Colonic mucosa (tissue), 4 donors: Measurements from ENCODE around the gene ITPR2. TPM values are rescaled to one million over a fixed set of nuclear protein-coding genes. Genes with fewer than 3 reads are reported as not detected.

ENCODE experiments used
- DNase-seq: peaks from one replicate; pipeline ENCODE4 v3.0.0-alpha.2; 2020
- H3K27ac ChIP-seq: fragments of 200-600 bp; one replicate; pipeline ENCODE4 v1.8.0; 2021
- H3K27me3 ChIP-seq: fragments of 200-600 bp; one replicate; pipeline ENCODE4 v1.8.0; 2021
- H3K36me3 ChIP-seq: fragments of 200-600 bp; one replicate; pipeline ENCODE4 v1.8.0; 2021
- H3K4me1 ChIP-seq: fragments of 200-600 bp; one replicate; pipeline ENCODE4 v1.8.0; 2021; ENCODE audit warnings: mild to moderate bottlenecking
- H3K4me3 ChIP-seq: fragments of 200-600 bp; one replicate; pipeline ENCODE4 v1.8.0; 2021
- H3K9ac ChIP-seq, 2 donors: one replicate each; pipeline ENCODE4 v1.7.0; 2013; ENCODE audit warnings: control low read depth in 2 of 2, low read depth in 2 of 2, low read length in 2 of 2
- H3K9me3 ChIP-seq: fragments of 200-600 bp; one replicate; pipeline ENCODE4 v1.8.0; 2021
- intact Hi-C: fragments of 100-400 bp; cut with DNase I; formaldehyde crosslinking; loops from one replicate; pipeline ENCODE4 v1.14.1; 2022
- total RNA-seq, 2 donors: library from RNA; stranded (reverse); fragmentation: NEBNext Ultra II Directional in 1 of 2; extraction: Animal tissue kit (Norgen Biotek cat#: 25700) in 1 of 2; gene quantifications; one replicate each; pipeline ENCODE4 v1.2.1, GENCODE V29; 2021
- TF ChIP-seq, protein P1 (sequence below): fragments of 200-600 bp; IDR thresholded peaks from one replicate; pipeline ENCODE4 v1.8.0; 2022; ENCODE audit warnings: antibody characterized with exemption, mild to moderate bottlenecking
- donor health status: healthy.
- donor health status: DM: no; HTN: no; CAD: no.
- donor health status: DM: no; HTN: no; CAD: no.

ITPR2 gene
- total RNA-seq, 2 donors from 2014 or later, result 15.9 to 39.3 TPM

DNA sequence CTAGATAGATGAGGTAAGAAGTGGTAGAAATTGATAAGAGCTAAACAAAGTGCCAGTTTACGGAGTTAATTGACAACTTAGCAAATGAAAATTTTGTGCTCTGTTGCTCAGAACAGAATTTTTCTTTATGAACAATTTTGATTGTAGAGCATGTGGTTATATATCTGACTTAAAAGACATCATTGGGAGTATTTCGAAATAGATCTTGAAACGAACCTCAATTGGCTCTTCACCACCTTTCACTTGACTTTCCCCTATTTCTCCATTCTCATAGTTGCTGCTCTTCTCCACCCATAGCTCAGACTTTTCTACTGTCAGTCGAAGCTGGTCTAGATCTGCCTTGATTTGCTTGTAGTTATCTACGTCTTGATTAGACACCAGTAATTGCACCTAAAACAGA lies 212.1 kb downstream of the ITPR2 start:
- H3K9ac ChIP-seq, result no peak overlapping the region
- no peaks in the 10 kb centered on the region for H3K36me3 ChIP-seq
- no peak overlapping the region for H3K4me3 ChIP-seq
- no peak for DNase-seq
- TF ChIP-seq, protein P1, sequence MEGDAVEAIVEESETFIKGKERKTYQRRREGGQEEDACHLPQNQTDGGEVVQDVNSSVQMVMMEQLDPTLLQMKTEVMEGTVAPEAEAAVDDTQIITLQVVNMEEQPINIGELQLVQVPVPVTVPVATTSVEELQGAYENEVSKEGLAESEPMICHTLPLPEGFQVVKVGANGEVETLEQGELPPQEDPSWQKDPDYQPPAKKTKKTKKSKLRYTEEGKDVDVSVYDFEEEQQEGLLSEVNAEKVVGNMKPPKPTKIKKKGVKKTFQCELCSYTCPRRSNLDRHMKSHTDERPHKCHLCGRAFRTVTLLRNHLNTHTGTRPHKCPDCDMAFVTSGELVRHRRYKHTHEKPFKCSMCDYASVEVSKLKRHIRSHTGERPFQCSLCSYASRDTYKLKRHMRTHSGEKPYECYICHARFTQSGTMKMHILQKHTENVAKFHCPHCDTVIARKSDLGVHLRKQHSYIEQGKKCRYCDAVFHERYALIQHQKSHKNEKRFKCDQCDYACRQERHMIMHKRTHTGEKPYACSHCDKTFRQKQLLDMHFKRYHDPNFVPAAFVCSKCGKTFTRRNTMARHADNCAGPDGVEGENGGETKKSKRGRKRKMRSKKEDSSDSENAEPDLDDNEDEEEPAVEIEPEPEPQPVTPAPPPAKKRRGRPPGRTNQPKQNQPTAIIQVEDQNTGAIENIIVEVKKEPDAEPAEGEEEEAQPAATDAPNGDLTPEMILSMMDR, result no peak
- no peak overlapping the region for H3K27ac ChIP-seq
- intact Hi-C loops, result no loop called here
- no peaks in the 10 kb centered on the region for H3K27me3 ChIP-seq
- no peaks in the 10 kb centered on the region for H3K4me1 ChIP-seq
- H3K9me3 ChIP-seq, result no peaks in the 10 kb centered on the region

DNA sequence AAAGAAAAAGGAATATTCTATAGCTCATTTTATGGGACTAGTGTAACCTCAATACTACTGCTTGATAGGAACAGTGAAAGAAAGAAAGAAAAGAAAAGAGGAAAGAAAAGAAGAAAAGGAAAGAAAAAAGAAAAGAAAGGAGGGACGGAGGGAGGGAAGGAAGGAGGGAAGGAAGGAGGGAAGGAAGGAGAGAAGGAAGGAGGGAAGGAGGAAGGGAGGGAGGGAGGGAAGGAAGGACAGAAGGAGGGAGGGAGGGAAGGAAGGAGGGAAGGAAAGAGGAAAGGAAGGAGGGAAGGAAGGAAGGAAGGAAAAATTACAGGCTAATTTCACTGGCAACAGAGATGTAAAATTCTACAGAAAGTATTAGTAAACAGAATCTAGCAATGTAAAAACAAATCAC lies 215.5 kb downstream of the ITPR2 start:
- H3K9ac ChIP-seq, result no peak overlapping the region
- H3K36me3 ChIP-seq, result no peaks in the 10 kb centered on the region
- DNase-seq, result no peak
- no peaks in the 10 kb centered on the region for H3K9me3 ChIP-seq
- TF ChIP-seq, protein P1, result no peak
- H3K4me1 ChIP-seq, result no peaks in the 10 kb centered on the region
- no peak overlapping the region for H3K4me3 ChIP-seq
- no peaks in the 10 kb centered on the region for H3K27me3 ChIP-seq
- intact Hi-C loops, result loop anchor here (10.0 kb wide), 2 partner anchors 183 to 523 kb away; no protein-coding TSS in a partner anchor
- no peak overlapping the region for H3K27ac ChIP-seq

DNA sequence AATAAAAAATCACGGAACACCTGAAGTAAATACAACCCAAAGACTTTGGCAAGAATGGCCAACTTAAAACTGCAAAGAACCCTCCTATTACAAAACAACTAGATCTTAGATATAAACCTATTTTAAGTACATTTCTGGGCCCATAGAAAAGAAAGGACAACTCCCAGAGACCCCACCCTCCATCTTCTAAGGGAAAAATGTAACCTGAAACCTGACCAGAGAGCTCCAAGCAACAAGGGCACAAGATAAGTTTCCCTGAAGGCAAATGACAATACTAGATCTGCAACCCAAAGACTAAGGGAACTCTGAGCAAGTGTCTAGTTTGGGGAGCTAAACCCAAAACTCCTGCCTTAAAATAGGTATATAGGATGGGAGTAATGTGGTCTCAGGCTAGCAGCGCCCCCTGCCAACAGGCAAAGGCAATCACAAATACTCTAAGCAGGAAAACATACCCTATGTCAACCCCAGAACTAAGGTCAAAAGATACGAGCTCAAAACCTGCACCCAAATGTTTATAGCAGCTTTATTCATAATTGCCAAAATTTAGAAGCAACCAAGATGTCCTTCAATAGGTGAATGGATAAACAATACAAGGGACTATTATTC lies 218.9 kb downstream of the ITPR2 start:
- no peaks in the 10 kb centered on the region for H3K36me3 ChIP-seq
- DNase-seq, result peak; percentile 25
- H3K4me1 ChIP-seq, result no peaks in the 10 kb centered on the region
- H3K27me3 ChIP-seq, result no peaks in the 10 kb centered on the region
- no peak overlapping the region for H3K9ac ChIP-seq
- no peak overlapping the region for H3K27ac ChIP-seq
- intact Hi-C loops, result loop anchor here (10.0 kb wide), 2 partner anchors 179 to 519 kb away; no protein-coding TSS in a partner anchor
- no peak overlapping the region for H3K4me3 ChIP-seq
- H3K9me3 ChIP-seq, result no peaks in the 10 kb centered on the region
- TF ChIP-seq, protein P1, result peak; percentile 24

DNA sequence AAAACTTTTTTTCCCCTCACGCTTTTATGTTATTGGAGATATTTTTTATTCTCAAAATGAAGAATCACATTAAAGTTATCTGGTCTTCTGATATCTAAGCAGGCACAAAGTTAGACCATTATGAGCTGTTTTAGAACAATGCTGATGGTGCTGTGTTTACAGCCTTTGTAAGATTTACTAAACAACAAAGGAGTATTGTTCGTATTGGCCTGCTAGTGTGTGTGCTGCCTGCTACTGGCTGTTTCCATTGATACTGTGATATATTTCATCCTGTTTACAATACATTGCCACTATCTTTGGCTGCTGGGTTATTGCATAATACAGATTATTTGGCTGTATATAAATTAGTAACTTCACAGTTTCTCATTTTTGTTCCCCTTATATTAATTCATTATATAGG lies 220.8 kb downstream of the ITPR2 start:
- Histone ChIP-seq H3K27me3 (no peaks in the 10 kb centered on the region), H3K36me3 (no peaks in the 10 kb centered on the region), H3K9me3 (no peaks in the 10 kb centered on the region), H3K4me1 (no peaks in the 10 kb centered on the region), H3K27ac (no peak overlapping the region), H3K4me3 (no peak overlapping the region), H3K9ac (no peak overlapping the region)
- intact Hi-C loops, result loop anchor here (10.0 kb wide), 2 partner anchors 177 to 517 kb away; no protein-coding TSS in a partner anchor
- TF ChIP-seq, protein P1, result no peak
- DNase-seq, result no peak

DNA sequence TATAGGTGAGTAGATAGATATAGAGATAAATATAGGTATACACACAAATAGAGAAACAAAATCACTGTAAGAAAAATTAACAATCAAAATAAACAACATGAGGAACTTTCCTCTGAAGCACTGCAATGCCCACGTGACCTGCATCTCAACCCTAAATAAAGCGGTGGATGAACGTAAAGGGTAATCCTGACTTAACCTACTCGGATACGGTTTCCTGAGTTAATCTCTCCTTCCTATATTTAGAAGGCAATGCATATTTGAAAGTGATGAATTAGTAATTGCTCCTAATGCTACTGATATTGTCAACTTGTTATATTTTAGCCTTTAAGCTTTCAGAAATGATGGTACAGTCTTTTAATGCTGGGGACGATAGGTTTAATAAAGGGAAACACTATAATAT lies 221.4 kb downstream of the ITPR2 start:
- Histone ChIP-seq H3K36me3 (no peaks in the 10 kb centered on the region), H3K4me3 (no peak overlapping the region), H3K27me3 (no peaks in the 10 kb centered on the region), H3K4me1 (no peaks in the 10 kb centered on the region), H3K9ac (no peak overlapping the region), H3K9me3 (no peaks in the 10 kb centered on the region), H3K27ac (no peak overlapping the region)
- TF ChIP-seq, protein P1, result no peak
- no peak for DNase-seq
- intact Hi-C loops, result loop anchor here (10.0 kb wide), 2 partner anchors 177 to 517 kb away; no protein-coding TSS in a partner anchor
